HG03558 (cell line): ENCODE results near the gene GFER.
"Not testable (repeated sequence)": the region's sequence is repeated elsewhere in the genome, so short reads cannot be mapped to it uniquely, and the experiment has no call there.

ENCODE experiments used
- ATAC-seq: cut with Tn5 transposase; IDR thresholded peaks from one replicate; pipeline ENCODE4 v1.9.1; 2021; ENCODE audit warnings: moderate number of reproducible peaks; ENCODE audit not compliant: unreplicated experiment; ENCODE audit errors: extremely low read depth

The GFER gene

DNA sequence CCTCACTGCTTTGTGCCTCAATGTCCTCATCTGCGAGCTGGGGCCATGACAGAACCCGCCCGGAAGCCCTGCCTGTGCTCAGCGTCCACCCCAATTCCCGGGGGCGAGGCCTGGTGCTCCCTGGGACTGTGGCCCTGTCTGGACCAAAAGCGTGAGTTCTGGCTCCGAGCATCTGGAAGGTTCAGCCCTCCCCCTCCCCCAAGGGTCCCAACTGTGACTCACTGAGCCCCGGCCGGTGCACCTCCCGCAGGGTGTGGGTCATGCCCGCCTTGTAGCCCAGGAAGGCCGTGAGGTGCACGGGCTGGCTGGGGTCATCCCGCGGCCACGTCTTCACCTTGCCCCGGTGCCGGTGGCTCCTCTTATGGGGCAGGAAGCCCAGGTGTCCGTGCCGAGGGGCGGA is 30.3 kb upstream of the GFER start:
- no peak for ATAC-seq

DNA sequence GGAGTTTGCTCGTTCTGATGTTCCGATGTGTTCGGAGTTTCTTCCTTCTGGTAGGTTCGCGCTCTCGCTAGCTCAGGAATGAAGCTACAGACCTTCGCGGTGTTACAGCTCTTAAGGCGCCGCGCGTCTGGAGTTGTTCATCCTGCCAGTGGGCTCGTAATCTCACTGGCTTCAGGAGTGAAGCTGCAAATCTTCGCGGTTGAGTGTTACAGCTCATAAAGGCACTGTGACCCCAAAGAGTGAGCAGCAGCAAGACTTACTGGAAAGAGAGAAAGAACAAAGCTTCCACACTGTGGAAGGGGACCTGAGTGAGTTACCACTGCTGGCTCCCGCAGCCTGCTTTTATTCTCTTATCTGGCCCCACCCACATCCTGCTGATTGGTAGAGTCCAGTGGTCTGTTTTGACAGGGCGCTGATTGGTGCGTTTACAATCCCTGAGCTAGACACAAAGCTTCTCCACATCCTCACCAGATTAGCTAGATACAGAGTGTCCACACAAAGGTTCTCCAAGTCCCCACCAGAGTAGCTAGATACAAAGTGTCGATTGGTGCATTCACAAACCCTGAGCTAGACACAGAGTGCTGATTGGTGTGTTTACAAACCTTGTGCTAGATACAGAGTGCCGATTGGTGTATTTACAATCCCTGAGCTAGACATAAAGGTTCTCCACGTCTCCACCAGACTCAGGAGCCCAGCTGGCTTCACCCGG is 26.4 kb upstream of the GFER start:
- ATAC-seq, result not testable (repeated sequence)

DNA sequence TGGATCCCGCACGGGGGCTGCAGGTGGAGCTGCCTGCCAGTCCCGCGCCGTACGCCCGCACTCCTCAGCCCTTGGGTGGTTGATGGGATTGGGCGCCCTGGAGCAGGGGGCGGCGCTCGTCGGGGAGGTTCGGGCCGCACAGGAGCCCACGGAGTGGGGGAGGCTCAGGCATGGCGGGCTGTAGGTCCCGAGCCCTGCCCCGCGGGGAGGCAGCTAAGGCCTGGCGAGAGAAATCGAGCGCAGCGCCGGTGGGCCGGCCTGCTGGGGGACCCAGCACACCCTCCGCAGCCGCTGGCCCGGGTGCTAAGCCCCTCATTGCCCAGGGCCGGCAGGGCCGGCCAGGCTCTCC is 25.9 kb upstream of the GFER start:
- not testable (repeated sequence) for ATAC-seq

DNA sequence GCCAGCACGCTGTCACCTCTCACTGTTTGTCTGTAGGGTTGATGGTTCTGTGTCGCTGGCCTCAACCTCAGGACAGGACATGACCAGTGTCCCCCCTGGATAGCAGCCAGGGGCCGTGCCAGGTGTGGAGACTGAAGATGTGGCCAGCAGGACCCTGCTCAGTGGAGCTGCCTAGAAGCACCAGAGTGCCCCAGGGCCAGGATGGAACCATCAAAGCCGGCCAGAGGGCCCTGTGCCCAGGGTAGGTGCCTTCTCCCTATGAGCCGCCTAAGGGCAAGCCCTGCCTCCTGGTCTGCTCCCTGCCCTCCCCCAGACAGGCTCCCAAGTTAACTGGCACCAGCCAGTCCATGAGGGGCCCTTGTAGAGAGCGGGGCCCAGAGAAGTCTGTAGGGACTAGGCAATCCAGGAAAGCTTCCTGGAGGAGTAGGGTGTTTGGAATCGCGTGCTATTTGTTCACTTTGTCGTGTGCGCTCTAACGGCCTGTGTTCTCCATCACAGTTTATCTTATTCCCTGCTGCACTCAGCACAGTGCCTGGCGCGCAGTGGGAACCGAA is 25.2 kb upstream of the GFER start:
- ATAC-seq, result no peak

DNA sequence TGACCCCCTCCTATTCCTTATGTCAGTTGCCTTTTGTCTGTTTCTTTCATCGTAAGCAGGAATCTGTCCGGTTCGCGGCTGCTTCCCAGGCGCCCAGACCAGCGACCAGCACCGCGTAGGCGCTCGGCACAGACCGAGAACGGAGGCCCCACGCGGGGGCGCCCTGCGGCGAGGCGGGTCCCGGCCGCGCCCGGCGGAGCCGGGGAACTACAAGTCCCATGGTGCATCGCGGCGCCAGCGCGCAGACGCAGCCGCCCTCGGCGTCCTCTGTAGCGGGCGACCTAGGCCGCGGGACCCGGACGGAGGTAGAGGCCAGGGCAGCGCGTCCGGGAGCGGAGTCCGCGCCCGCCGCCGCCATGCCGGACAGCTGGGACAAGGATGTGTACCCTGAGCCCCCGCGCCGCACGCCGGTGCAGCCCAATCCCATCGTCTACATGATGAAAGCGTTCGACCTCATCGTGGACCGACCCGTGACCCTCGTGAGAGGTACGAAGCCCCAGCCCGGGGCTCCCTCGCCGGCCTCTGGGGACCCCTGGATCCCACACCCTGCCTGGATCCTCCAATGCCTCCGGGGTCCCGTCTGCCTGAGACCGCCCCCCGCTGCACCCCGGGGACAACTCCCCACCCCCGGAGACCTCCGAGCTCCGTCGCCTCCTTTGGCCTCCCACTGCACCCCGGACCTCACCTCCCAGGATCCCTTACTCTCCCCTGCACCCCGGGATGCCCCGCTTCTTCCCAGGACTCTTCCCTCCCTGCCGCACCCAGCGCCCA is 24.5 kb upstream of the GFER start, which contains the start of gene NDUFB10:
TSS of gene NDUFB10 (plus strand) at position 270 of the 771 bp plus-strand sequence. CDS start at position 357, 87 bp downstream.
- ATAC-seq, result peak; percentile 41

DNA sequence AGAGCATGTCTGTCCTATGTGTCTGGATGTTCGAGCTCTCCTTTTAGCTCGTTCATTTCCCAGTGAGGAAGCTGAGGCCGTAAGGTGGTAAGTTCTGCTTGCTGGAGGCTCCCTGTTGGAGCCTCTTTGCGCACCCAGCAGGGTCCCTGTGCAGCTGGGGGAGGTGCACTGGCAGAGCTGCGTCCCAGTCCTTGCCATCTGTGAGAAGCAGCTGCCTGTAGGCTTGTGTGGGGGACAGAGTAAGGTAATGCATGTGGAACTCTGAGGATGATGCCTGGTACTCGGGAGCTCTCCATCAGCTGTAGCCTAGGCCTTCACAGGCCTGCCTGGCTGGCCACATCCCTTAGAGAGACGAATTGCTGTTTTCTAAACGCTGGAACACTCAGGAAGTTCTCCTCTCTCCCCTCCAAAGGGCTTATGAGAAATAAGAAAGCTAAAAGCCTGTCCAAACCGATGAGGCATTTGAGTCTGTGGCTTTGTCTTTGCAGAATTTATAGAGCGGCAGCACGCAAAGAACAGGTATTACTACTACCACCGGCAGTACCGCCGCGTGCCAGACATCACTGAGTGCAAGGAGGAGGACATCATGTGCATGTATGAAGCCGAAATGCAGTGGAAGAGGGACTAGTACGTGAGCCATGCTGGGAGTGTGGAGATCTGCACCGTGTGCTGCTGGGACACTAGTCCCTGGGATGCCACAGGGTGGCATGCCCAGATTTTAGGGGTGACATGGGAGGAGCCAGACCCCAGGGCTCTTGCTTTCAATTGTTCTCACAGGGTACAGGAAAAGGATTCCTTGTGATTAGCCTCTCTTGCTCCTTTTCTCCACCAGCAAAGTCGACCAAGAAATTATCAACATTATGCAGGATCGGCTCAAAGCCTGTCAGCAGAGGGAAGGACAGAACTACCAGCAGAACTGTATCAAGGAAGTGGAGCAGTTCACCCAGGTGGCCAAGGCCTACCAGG is 23.0 kb upstream of the GFER start:
- no peak for ATAC-seq

DNA sequence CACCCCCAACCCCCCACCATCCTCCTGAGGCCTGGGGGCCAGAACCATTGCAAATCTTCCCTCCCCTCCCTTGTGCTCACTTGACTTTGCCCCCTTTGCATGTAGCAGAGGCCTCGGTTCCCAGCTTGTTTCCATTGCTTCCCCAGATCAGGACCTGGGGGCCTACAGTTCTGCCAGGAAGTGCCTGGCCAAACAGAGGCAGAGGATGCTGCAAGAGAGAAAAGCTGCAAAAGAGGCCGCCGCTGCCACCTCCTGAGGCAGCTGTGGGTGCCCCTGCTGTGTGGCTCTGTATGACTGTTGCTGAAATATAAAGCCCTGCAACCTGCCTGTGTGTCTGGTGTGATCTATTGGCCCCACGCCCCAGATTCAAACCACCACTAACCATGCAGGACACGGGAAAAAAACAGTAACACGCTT is 22.3 kb upstream of the GFER start:
- no peak for ATAC-seq

DNA sequence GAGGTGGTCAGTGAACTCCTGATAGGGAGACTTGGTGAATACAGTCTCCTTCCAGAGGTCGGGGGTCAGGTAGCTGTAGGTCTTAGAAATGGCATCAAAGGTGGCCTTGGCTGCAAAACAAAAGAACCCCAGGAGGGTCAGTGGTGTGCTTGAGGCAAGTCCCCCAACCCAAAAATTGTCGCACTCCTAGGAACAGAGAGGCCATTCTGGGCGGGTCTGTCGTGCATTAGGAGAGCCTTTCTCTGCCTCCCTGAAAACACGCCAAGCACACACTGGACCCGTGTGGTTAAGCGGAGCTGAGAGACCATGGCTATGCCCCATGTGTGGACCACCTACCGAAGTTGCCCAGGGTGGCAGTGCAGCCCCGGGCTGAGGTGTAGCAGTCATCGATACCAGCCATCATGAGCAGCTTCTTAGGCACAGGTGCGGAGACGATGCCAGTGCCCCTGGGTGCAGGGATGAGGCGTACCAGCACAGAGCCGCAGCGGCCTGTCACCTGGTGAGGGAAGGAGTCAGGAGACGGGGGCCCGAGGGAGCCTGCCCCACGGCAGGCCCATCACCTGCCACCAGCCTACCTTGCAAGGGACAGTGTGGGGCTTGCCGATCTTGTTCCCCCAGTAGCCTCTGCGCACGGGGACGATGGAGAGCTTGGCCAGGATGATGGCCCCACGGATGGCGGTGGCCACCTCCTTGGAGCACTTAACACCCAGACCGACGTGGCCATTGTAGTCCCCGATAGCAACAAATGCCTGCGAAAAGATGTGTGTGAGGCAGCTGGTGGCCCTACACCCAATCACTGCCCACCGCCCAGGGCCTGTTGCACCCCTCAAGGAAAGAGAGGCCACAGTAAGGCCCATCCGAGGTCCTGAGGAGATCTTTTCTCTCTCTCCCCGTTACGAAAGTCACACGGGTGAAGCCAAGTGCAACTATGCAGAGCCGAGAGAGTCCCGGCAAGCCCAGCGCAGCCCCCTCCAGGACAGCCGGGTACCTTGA is 21.5 kb upstream of the GFER start:
- ATAC-seq, result not testable (repeated sequence)

DNA sequence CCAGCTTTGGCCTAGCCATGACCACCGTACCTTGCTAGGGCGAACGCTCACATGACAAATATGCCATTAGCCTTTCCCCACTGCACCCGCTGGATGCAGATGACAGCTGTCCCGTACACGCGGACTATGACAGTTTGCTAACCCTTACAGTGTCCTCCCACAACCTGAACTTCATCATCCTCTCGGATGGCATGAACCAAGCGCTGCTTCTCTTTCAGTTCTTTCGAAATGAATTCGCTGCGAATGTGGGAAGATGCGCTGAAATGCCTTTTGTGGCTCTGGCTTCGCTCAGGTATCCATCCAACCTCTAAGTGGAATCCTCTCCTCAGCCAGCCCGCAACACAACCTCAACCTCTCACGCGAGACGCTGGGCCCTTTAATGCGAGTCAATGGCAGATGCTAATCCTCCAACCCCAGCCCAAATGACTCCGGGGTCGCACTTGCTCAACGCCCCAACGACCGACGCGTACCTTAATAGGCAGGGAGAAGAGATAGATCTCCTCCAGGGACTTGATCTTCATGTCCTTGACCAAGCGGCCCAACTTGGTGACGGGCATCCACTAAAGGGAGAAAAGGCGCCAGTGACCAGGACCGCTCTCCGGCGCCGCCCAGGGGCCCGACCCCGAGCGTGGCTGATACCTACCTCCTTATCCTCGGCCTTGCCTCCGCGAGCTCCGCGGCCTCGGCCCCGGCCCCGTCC is 20.0 kb upstream of the GFER start:
- no peak for ATAC-seq

DNA sequence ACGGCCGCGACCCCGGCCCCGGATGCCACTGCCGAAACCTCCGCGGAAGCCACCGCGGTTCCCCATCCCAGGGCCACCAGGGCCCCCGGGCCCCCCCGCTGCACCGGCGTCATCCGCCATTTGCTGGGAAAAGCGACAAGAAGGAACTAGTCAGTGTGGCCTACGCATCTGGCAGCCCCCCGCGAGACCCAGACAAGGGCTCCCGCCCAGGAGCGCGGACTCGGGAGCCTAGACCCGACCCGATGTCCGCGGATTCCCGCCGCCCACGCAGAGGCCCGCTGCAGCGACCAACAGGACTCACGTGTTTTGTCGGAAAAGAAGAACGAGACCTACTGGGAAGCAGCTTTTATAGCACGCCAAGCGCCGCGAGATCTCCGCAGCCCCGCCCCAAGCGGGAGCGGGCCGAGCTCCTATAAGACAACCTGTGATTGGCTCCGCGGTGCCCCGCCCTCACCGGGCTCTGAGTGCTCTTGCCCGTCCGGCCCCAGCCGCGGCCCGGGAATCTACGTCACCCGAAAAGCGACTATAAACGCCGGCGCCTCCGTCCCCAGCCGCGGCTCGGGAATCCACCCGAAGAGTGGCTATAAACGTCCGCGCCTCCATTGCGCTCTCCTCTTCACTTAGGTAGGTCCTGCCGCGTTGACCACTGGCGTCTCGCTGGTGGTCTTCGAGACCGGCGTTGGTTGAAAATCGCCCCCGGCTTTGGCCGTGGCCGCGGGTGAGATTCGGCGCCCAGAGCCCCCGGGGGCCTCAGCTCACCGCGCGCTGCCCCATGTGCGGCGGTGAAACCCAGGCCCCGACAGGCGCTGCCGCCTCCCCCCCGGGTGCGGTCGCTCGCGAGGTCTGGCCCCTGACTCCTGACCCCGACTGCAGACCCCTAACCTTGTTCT is 19.2 kb upstream of the GFER start, which contains the start of gene RPS2:
TSS of gene RPS2 (minus strand) at position 321 of the 890 bp plus-strand sequence. CDS start at position 120, 201 bp downstream.
- peak; percentile 70 for ATAC-seq

DNA sequence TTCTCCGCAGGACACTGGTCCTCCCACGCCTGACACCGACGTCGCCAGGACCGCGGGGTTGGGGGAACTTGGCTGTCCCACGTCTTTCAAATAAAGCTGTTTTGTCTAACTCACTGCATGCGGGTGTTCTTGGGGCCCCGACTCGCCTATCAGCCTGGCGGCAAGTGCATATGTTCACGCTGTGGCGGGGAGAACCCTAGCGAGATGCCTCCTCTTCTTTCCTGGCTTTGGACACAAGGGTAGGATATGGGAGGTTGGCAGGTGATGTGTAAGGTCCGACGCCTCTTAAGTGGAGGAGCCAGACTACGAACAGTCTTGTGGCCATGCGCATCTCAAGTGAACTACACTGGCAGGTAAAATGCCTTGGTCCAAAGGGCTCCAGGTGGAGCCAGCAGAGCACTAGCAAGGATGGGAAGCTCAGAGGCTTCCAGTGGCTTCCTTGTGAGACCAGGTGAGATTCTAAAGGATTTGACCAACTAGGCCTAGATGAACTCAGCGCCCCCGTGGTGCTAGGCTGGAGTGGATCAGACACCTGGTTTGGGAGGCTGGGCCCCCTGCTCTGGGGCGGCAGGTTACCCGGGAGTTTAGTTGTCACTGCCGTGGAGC is 18.5 kb upstream of the GFER start:
- no peak for ATAC-seq

DNA sequence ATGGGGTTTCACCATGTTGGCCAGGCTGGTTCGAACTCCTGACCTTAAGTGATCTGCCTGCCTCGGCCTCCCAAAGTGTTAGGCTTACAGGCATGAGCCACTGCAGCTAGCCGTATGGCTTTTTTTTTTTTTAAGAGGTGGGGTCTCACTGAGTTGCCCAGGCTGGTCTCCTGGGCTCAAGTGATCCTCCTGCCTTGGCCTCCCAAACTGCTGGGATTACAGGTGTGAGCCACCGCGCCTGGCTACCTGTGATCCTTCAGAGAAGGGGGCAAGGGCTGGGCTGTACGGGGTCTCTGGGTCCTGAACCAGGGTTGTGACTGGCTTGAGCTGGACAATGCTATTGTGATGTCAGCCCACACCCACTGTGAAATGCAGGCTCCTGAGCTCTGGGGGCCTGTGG is 17.5 kb upstream of the GFER start, which contains the start of gene RNF151:
TSS of gene RNF151 (plus strand) at position 397 of the 400 bp plus-strand sequence. CDS start 26 bp downstream, outside the sequence.
- ATAC-seq, result no peak

DNA sequence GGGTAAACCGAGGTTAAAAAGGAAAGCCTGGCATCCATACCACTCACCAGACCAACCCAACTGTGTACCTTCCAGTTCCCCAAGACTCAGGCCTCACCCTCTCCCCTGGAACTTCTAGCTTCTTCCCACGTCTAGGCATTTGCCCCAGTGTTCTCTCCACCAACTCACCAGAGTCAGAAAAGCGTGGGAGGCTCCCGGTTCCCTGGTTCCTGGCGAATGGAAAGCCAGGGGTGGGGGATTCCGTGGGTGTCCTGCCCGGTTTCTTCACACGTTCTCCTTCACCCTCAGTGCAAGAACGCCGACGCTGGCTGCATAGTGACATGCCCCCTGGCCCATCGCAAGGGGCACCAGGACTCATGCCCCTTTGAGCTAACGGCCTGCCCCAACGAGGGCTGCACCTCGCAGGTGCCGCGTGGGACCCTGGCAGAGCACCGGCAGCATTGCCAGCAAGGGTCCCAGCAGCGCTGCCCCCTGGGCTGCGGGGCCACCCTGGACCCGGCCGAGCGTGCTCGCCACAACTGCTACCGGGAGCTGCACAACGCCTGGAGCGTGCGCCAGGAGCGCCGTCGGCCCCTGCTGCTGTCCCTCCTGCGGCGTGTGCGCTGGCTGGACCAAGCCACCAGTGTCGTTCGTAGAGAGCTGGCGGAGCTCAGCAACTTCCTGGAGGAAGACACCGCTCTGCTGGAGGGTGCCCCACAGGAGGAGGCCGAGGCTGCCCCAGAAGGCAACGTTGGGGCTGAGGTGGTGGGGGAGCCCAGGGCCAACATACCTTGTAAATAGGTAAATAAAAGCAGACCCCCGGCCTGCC is 15.6 kb upstream of the GFER start:
- no peak for ATAC-seq

DNA sequence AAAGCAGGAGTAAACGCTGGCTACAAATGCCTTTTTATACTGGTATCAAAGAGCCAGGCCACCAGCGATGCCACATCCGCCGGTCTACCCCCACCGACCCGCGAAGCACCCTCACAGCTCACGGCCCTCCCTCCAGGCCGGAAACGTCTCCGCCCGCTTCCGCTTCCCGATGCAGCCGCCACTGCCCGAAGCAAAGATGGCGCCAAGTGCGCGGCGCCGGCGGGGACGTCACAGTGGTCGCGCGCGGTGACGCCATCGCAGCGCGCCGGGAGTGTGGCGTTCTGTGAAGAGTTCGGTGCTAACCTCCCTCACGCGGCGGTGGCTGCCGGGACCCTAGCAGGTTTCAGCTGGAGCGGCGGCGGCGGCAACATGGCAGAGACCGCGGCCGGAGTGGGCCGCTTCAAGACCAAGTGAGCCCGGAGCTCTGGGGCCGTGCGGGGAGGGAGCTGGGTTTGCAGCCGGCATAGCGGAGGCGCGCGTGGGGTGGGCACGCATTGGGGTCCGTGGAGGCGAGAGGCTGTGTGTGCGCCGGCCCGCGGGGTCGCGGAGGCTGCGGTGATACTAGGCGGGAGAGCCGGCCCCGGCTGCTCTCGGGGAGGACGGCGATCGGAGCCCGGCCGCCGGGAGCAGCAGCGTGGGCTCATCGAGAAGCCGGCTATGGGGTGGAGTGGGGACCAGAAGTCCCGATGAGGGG is 12.1 kb upstream of the GFER start, which contains the start of gene TBL3:
TSS of gene TBL3 (plus strand) at position 258 of the 694 bp plus-strand sequence. CDS start at position 370, 112 bp downstream.
- ATAC-seq, result peak; percentile 72

DNA sequence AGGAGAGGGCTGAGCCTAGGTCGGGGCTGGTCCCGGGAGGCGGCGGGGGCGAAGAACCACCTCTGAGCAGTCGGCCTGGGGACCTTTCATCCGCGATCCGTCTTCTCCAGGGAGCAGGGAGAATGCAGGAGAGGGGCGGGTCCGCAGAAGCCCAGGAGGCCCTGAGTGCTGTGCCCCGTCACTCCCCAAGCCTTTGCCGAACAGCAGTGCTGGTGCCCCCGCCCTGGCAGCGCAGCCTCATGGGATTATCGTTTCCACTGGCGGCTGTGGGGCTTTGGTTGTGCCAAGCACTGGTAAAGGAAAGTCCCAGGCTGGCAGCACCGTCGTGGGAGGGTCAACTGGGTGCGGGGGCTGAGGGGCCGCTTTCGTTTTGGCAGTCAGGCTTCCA is 11.5 kb upstream of the GFER start:
- no peak for ATAC-seq
